ENCODE data around the gene B3GNT7. TPM values are rescaled to one million over a fixed set of nuclear protein-coding genes. Genes with fewer than 3 reads are reported as not detected.

Gene B3GNT7
- total RNA-seq, 1 donor from 2014 or later, result 1.8 TPM

DNA sequence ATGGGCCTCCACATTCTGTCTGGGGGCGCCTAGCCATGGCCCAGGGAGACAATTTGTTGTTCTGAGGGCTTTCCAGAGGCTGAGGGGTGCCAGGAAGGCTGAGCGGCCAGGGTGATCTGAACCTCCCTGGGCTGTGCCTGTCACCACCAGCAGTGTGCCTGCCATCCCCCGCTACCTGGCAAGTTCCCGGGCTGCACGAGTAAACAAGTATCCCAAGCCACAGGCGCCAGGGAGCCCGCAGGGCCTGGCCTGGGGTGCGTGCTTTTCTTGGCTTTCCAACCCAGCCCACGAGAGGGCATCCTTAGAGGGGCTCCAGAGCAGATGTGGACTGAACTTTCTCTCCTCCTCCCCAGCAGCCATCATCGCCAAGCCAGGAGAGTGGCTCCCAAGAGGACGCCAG is 35.1 kb upstream of the B3GNT7 start:
- H3K36me3 Mint-ChIP-seq (ENCODE audit: low read depth), result peaks cover 13% of the 10 kb centered on the region
- H3K4me1 Mint-ChIP-seq (ENCODE audit: low read depth), result peaks cover 21% of the 10 kb centered on the region
- H3K27me3 Mint-ChIP-seq (ENCODE audit: low read depth), result no peaks in the 10 kb centered on the region
- TF ChIP-seq, protein P1, sequence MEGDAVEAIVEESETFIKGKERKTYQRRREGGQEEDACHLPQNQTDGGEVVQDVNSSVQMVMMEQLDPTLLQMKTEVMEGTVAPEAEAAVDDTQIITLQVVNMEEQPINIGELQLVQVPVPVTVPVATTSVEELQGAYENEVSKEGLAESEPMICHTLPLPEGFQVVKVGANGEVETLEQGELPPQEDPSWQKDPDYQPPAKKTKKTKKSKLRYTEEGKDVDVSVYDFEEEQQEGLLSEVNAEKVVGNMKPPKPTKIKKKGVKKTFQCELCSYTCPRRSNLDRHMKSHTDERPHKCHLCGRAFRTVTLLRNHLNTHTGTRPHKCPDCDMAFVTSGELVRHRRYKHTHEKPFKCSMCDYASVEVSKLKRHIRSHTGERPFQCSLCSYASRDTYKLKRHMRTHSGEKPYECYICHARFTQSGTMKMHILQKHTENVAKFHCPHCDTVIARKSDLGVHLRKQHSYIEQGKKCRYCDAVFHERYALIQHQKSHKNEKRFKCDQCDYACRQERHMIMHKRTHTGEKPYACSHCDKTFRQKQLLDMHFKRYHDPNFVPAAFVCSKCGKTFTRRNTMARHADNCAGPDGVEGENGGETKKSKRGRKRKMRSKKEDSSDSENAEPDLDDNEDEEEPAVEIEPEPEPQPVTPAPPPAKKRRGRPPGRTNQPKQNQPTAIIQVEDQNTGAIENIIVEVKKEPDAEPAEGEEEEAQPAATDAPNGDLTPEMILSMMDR (IDR thresholded peaks at IDR 0.05), result no peak
- DNase-seq (ENCODE audit: low spot score), result no peak
- no peak overlapping the region for H3K27ac Mint-ChIP-seq (ENCODE audit: unreplicated experiment)
- H3K9me3 Mint-ChIP-seq (ENCODE audit: low read depth), result no peaks in the 10 kb centered on the region
- no peak overlapping the region for H3K4me3 Mint-ChIP-seq (ENCODE audit: unreplicated experiment)

- no peak overlapping the region for H3K27ac Mint-ChIP-seq (ENCODE audit: unreplicated experiment)
- H3K9me3 Mint-ChIP-seq (ENCODE audit: low read depth), result no peaks in the 10 kb centered on the region
These were observed 34.6 kb upstream of the B3GNT7 start for GRCh38 chr2:231360881-231361371.

DNA sequence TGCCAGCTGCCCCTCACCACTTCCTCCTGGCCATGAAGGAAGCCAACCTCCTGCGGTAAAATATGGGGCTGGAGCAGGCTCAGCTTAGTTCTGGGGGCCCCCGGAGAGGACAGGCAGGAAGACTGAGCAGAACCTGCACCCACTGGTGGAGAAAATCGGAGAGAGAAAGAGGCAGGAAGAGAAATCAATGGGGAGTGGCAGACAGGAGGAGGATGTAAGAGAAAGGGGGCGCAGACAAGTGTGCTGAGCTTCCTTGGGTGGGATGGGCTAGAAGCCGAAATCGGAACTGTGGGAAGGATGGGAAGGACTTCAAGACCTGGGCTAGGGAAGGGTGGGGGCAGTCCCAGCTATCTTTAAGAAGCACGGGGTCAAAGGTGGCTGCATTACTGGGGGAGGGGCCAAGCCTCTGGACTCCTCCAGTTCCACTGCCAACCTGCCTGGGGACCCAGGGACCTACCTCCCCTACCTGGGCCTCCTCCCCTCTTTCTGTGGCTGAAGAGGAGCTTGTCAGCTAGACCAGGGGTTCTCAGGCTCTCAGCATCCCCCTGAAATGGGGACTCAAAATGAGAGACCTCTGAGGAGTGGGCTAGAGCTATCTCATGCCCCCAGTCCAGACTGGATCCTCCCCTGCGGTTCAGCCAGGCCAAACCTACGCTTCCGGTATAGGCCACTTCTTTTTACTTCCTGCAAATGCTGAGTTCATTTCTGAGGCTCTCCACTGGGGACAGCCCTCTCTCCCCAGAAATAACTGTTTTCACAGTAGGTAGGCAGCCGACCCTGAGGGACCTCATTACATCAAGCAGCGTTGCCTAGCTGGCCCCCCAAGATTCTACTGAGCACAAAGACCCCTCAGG is 33.6 kb upstream of the B3GNT7 start:
- H3K9me3 Mint-ChIP-seq (ENCODE audit: low read depth), result no peaks in the 10 kb centered on the region
- H3K4me1 Mint-ChIP-seq (ENCODE audit: low read depth), result peaks cover 21% of the 10 kb centered on the region
- H3K4me3 Mint-ChIP-seq (ENCODE audit: unreplicated experiment), result no peak overlapping the region
- H3K27me3 Mint-ChIP-seq (ENCODE audit: low read depth), result no peaks in the 10 kb centered on the region
- peak; percentile 54 for DNase-seq (ENCODE audit: low spot score)
- TF ChIP-seq, protein P1 (IDR thresholded peaks at IDR 0.05), result no peak
- H3K36me3 Mint-ChIP-seq (ENCODE audit: low read depth), result peaks cover 16% of the 10 kb centered on the region
- H3K27ac Mint-ChIP-seq (ENCODE audit: unreplicated experiment), result no peak overlapping the region

More at GRCh38 chr2:231360881-231361371, 34.6 kb upstream of the B3GNT7 start:
- no peaks in the 10 kb centered on the region for H3K27me3 Mint-ChIP-seq (ENCODE audit: low read depth)
- H3K36me3 Mint-ChIP-seq (ENCODE audit: low read depth), result peaks cover 15% of the 10 kb centered on the region
- no peak overlapping the region for H3K4me3 Mint-ChIP-seq (ENCODE audit: unreplicated experiment)
- peaks cover 21% of the 10 kb centered on the region for H3K4me1 Mint-ChIP-seq (ENCODE audit: low read depth)
- DNase-seq (ENCODE audit: low spot score), result no peak
- TF ChIP-seq, protein P1 (IDR thresholded peaks at IDR 0.05), result no peak

- no peaks in the 10 kb centered on the region for H3K27me3 Mint-ChIP-seq (ENCODE audit: low read depth)
- DNase-seq (ENCODE audit: low spot score), result peak; percentile 68
- H3K36me3 Mint-ChIP-seq (ENCODE audit: low read depth), result peaks cover 16% of the 10 kb centered on the region
- TF ChIP-seq, protein P1 (IDR thresholded peaks at IDR 0.05), result no peak
- no peak overlapping the region for H3K4me3 Mint-ChIP-seq (ENCODE audit: unreplicated experiment)
- peaks cover 21% of the 10 kb centered on the region for H3K4me1 Mint-ChIP-seq (ENCODE audit: low read depth)
- no peak overlapping the region for H3K27ac Mint-ChIP-seq (ENCODE audit: unreplicated experiment)
- H3K9me3 Mint-ChIP-seq (ENCODE audit: low read depth), result no peaks in the 10 kb centered on the region
These were observed 32.8 kb upstream of the B3GNT7 start for GRCh38 chr2:231362555-231363184.

- H3K27me3 Mint-ChIP-seq (ENCODE audit: low read depth), result no peaks in the 10 kb centered on the region
- H3K9me3 Mint-ChIP-seq (ENCODE audit: low read depth), result no peaks in the 10 kb centered on the region
- DNase-seq (ENCODE audit: low spot score), result peak; percentile 58
- TF ChIP-seq, protein P1 (IDR thresholded peaks at IDR 0.05), result no peak
- peaks cover 21% of the 10 kb centered on the region for H3K4me1 Mint-ChIP-seq (ENCODE audit: low read depth)
- peak overlapping the region; percentile 98 for H3K27ac Mint-ChIP-seq (ENCODE audit: unreplicated experiment)
- no peak overlapping the region for H3K4me3 Mint-ChIP-seq (ENCODE audit: unreplicated experiment)
- H3K36me3 Mint-ChIP-seq (ENCODE audit: low read depth), result peaks cover 21% of the 10 kb centered on the region
These were observed 31.4 kb upstream of the B3GNT7 start for GRCh38 chr2:231364061-231364460.
